ENCODE measurements around the gene ADCK1. TPM values are rescaled to one million over a fixed set of nuclear protein-coding genes. Genes with fewer than 3 reads are reported as not detected.

The ADCK1 gene
- polyA plus RNA-seq, 2 of the 4 experiments (the other 2 are of a cell fraction), result 6.6 to 8.1 TPM

DNA sequence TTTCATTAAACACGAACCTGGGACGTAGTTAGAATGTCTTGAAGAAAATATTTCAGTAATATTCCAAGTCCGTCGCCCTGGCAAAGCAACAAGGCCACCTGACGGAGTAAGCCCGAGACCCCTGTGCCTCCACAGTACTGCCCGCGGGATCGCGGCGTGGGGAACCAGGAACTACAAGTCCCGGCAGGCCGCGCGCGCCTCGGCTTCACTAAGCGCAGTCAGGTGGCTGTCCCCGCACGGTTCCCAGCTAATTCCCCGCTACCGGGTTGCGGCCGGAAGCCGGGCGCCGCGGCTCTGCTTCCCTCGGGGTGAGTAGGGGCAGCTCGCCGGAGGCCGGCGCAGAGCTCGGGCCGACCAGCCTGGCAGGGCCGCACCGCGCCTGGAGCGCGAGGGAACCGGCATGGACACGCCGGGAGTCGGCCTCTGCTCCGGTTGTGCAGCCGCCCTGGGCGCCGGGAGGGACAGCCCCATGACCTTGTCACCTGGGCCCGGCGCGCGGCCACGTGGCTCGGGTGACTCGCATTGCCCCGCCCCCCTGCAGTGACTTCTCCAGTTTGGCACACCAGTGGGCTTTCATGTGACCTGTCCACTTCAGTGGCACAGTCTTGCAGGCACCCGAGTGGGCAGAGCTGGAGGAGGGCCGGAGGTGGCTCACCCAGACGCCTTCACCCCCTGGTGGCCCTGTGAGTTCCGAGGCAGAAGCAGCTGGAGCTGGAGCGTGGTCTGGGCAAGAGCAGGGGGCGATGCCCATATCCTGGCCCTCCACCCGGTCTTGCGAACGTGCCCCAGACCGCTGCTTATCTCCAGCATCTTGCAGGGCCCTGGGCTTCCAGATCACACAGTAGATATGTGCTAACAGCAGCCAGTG is at the start of gene ADCK1 (continued):
- TF ChIP-seq KDM1A (IDR thresholded peaks at IDR 0.05; ENCODE audit: low read depth), result no peak

DNA sequence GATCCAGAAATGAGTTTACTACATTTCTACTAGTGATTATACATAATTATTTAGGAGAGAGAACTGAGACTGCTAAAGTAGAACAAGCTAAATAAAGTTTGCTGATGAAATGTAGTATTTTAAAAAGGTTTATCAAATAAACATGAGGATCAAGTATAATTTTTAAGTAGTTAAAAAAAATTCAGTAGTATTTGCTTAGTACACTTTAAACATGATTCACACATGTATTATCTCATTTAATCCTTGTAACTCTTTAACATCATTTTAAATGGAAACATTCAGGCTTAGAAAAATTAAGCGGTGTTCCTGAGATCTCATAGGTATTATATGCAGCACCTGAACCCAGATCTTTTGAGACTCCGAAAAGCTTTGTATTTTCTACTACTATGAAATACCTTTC is 47.6 kb upstream of the ADCK1 start:
- H3K27ac ChIP-seq, result no peak overlapping the region
- FAIRE-seq, result no peak
- no peaks in the 10 kb centered on the region for H3K4me1 ChIP-seq
- no peak overlapping the region for H3K4me3 ChIP-seq
- H3K4me2 ChIP-seq, result no peak overlapping the region
- ChIA-PET POLR2A (interaction anchor here (1.0 kb wide), 1 partner anchor 8 kb away, joined by 5 read pairs; the partner anchor contains the start of gene SNW1), CTCF (interaction anchor here (1.0 to 2.9 kb wide), 4 partner anchors 9 to 402 kb away, joined by 3 to 14 read pairs (median 4); partner anchors contain the start of gene SNW1)
- TF ChIP-seq NPAS2 (CRISPR knock-in tag; IDR thresholded peaks at IDR 0.05; ENCODE audit: borderline replicate concordance) (no peak), JUNB (IDR thresholded peaks at IDR 0.05) (no peak), SREBF2 (IDR thresholded peaks at IDR 0.05) (no peak), TP53 (CRISPR knock-in tag; IDR thresholded peaks at IDR 0.05) (no peak), ZFP36 (IDR thresholded peaks at IDR 0.05; ENCODE audit: borderline replicate concordance, partially characterized antibody) (no peak), RARB (CRISPR knock-in tag; IDR thresholded peaks at IDR 0.05) (no peak), CEBPB (IDR thresholded peaks at IDR 0.05) (no peak), MAFK (IDR thresholded peaks at IDR 0.05; ENCODE audit: partially characterized antibody) (no peak), HOXA7 (CRISPR knock-in tag; IDR thresholded peaks at IDR 0.05) (no peak), MYC (IDR thresholded peaks at IDR 0.05; ENCODE audit: borderline replicate concordance, low read length) (no peak), ZNF302 (CRISPR knock-in tag; IDR thresholded peaks at IDR 0.05) (no peak), KDM1A (IDR thresholded peaks at IDR 0.05; ENCODE audit: low read depth) (no peak)
- TF ChIP-seq, protein P1, sequence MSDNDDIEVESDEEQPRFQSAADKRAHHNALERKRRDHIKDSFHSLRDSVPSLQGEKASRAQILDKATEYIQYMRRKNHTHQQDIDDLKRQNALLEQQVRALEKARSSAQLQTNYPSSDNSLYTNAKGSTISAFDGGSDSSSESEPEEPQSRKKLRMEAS (IDR thresholded peaks at IDR 0.05), result no peak
- TF ChIP-seq, protein P2, sequence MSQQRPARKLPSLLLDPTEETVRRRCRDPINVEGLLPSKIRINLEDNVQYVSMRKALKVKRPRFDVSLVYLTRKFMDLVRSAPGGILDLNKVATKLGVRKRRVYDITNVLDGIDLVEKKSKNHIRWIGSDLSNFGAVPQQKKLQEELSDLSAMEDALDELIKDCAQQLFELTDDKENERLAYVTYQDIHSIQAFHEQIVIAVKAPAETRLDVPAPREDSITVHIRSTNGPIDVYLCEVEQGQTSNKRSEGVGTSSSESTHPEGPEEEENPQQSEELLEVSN (IDR thresholded peaks at IDR 0.05; ENCODE audit: borderline replicate concordance, low read depth), result no peak
- TF ChIP-seq, protein P3, sequence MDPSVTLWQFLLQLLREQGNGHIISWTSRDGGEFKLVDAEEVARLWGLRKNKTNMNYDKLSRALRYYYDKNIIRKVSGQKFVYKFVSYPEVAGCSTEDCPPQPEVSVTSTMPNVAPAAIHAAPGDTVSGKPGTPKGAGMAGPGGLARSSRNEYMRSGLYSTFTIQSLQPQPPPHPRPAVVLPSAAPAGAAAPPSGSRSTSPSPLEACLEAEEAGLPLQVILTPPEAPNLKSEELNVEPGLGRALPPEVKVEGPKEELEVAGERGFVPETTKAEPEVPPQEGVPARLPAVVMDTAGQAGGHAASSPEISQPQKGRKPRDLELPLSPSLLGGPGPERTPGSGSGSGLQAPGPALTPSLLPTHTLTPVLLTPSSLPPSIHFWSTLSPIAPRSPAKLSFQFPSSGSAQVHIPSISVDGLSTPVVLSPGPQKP (IDR thresholded peaks at IDR 0.05; ENCODE audit: low read depth, low read length), result no peak
- TF ChIP-seq, protein P4, sequence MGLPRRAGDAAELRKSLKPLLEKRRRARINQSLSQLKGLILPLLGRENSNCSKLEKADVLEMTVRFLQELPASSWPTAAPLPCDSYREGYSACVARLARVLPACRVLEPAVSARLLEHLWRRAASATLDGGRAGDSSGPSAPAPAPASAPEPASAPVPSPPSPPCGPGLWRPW (IDR thresholded peaks at IDR 0.05), result no peak
- TF ChIP-seq, protein P5, sequence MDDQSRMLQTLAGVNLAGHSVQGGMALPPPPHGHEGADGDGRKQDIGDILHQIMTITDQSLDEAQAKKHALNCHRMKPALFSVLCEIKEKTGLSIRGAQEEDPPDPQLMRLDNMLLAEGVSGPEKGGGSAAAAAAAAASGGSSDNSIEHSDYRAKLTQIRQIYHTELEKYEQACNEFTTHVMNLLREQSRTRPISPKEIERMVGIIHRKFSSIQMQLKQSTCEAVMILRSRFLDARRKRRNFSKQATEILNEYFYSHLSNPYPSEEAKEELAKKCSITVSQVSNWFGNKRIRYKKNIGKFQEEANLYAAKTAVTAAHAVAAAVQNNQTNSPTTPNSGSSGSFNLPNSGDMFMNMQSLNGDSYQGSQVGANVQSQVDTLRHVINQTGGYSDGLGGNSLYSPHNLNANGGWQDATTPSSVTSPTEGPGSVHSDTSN (IDR thresholded peaks at IDR 0.05), result no peak
- TF ChIP-seq, protein P6, sequence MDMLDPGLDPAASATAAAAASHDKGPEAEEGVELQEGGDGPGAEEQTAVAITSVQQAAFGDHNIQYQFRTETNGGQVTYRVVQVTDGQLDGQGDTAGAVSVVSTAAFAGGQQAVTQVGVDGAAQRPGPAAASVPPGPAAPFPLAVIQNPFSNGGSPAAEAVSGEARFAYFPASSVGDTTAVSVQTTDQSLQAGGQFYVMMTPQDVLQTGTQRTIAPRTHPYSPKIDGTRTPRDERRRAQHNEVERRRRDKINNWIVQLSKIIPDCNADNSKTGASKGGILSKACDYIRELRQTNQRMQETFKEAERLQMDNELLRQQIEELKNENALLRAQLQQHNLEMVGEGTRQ (IDR thresholded peaks at IDR 0.05), result no peak
- WGBS (ENCODE audit: missing lambda C conversion rate), result 89% methylated on average over 2 of the region's 2 CpGs
- ATAC-seq, result no peak
- DNase-seq (ENCODE audit: low read depth in 1 of 2, low spot score in 1 of 2), result no peak
- H3K9me3 ChIP-seq, result no peaks in the 10 kb centered on the region
